Middle frontal gyrus (tissue), 1 donor: ENCODE data around the gene KPNA4.
"Not testable (repeated sequence)": the region's sequence is repeated elsewhere in the genome, so short reads cannot be mapped to it uniquely, and the experiment has no call there.

Experiments used
- DNase-seq: peaks from one replicate; pipeline ENCODE4 v3.0.0-alpha.2; 2015; ENCODE audit warnings: low spot score; ENCODE audit errors: extremely low spot score

KPNA4 gene

DNA sequence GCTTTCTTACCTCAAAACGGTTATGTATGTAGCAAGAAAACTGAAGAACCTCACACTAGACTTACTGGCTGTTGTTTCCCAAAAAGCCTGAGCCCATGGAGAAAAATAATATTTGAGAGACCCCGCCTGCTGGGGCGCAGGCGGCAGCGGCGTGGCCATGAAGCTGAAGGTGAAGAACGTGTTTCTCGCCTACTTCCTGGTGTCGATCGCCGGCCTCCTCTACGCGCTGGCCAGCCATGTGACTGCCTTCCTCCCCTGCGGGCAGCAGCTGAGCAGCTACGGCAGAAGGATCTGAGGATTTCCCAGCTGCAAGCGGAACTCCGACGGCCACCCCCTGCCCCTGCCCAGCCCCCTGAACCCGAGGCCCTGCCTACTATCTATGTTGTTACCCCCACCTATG lies 113.1 kb downstream of the KPNA4 start:
- not testable (repeated sequence) for DNase-seq

DNA sequence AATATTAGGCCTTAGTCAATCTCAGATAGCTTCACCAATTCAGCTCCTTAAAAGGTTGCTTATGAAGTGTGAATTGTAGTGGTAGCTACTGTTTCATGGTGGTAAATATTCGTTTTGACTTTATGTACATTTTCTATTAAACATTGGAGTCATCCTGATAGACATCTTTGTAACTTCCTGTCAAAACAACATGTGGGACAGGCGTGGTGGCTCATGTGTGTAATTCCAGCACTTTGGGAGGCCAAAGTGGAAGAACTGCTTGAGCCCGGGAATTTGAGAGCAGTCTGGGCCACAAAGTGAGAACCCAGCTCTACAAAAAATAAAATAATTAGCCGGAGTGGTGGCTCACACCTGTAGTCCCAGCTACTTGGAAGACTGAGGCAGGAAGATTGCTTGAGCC lies 113.8 kb downstream of the KPNA4 start:
- no peak for DNase-seq

DNA sequence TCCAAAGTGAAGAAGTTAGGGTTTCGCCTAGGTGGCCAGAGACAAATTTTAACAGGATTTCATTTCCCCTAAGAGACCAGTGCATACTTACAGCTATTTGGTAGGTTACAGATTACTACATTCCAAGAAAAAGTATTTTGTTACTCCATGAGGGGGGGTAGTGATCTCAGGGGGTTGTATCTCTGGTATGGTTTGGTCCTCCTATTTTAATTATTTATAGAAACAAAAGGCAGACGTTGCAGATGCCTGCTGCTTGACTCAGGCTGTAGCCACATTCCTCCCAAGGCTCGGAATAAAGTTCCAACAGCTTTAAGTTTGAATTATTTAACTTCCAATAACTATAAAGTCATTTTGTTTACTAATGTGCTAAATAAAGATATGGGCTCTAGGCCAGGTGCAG lies 114.5 kb downstream of the KPNA4 start:
- DNase-seq = no peak

DNA sequence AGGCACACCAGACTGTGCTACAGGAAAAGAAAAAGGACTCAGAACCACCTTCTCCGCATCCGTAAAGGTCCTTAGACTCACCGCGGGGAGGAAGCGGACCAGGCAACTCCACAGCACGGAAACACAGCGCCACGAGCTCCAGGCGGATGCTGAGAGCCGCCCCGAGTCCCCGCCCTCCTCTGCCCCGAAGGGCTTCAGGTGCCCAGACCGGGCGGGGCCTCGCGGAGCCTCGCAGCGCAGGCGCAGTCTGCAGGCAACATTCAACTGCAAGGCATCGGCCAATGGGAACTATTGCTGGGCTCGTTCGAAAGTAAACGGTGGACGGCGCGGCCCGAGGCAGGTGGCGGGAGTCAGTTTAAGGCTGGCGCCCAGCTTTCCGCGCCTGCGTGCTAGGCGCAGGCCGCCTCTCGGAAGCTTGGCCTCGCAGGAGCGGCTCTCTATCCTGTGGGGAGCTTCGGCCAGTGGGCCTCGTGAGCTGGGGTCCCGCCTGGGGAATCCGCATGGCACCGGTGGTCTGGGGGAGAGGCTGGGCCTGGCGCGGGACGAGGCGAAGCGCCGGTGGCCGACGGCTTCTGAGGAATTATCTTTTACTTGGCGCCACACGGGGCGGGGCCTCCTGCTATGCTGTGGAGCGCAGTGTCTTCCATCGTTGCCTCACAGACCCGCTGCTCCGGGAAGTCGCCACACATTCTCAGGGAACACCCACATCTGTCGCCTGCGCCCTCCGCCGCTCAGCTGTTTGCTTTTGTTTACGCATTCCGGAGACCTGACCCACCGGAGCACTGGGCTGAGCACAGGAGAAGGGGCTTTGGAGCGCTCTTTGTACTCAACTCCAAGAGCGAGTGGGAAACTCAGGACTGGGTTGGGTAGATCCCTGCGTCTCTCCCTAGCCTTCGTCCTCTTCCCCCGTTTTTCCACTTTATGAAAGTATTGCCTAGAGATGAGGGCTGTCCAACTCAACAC lies 115.5 kb downstream of the KPNA4 start, which contains the start of gene TRIM59:
TSS of gene TRIM59 (minus strand) at position 151 of the 963 bp plus-strand sequence. CDS start 10,603 bp downstream, outside the sequence.
- DNase-seq = no peak

DNA sequence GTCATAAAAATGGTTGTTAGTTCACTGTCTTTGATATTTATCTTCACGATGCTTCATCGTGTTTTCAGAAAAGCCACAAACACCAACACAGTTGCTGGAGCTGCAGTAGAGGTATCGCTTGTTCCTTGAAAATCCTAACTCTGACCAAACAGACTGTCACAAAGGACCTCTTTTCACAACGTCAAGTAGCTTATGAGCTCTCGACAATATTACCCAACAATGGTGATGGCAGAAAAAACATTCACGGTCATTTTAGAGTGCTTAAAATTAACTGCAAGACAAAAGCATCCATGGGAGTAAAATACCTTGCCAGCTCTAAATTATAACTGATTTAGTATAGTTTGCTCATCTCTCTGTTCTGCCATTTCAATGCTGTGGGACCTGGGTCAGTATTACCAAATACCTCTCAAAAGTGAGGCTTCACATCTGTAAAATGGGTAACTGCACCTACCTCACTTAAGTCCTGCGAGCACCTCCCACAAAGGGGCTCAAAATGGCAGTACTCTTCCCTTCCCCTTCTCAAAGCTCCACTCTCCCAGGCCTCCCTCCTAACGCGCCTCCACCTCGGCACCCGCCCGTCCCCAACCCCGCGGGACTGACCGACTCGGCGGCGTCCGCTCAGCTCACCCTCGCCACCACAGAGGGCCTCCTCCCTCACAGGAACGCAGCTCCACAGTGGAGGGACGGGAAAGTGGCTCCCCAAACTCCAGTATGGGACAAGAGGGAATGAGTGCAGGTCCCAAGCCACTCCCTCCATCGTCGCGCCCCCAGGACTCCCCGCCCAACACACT lies 116.3 kb downstream of the KPNA4 start:
- no peak for DNase-seq

DNA sequence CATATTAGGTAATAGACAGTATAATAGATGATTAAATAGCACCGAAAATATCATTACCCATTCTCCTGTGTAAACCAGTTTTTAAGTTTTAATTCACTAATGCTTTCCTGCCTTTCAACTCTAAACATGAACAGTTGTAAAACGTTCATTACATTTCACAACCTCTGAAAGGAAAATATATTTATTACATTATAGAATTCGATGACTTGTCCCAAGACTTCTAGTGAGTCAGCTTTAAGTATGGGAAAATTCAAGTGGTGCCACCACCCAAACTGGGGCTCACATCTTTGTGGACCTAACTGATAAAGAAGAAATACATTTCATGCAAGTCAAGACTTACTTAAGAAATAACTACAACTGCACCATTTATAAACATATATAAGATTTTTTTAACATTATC lies 117.8 kb downstream of the KPNA4 start:
- DNase-seq = no peak

DNA sequence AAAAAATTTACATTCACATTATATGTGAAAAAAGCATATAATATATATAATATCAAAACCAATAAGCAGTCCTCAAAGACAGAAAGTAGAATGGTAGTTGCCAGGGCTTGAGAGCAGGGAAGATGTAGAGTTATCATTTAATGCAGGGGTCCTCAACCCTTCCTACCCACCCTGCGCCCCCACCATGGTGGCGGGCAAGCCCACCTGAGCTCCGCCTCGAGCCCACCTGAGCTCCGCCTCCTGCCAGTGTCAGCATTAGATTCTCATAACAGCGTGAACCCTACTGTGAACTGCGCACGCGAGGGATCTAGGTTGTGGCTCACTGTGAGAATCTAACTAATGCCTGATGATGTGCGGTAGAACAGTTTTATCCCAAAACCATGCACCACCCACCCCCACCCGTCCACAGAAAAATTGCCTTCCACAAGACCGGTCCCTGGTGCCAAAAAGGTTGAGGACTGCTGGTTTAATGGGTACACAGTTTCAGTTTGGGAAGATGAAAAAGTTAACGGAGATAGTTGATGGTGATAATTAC lies 118.8 kb downstream of the KPNA4 start:
- DNase-seq = no peak

DNA sequence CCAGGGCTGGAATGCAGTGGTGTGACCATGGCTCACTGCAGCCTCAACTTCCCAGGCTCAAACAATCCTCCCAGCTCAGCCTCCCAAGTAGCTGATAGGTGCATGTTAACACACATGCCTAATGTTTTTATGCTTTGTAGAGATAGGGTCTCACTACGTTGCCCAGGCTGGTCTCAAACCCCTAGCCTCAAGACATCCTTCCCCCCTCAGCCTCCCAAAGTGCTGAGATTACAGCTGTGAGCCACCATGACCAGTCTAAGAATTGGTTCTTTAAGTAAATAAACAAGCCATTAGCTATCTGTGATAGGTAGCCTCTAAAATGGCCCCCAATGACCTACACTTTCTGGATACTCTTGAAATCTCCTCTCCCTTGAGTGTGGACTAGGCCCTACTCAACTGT lies 119.5 kb downstream of the KPNA4 start:
- DNase-seq = no peak
